Sigmoid colon (tissue), 7 donors: ENCODE results near the gene SGSM2. TPM values are rescaled to one million over a fixed set of nuclear protein-coding genes. Genes with fewer than 3 reads are reported as not detected.

Experiments used
- DNase-seq: peaks from one replicate; pipeline ENCODE4 v3.0.0-alpha.2; 2019
- H3K27ac ChIP-seq, 4 donors: fragments of 200-600 bp; sonication (generic); one replicate each; pipeline ENCODE4 v1.5.1; 2016 to 2019; ENCODE audit warnings: mild to moderate bottlenecking in 1 of 4
- H3K27me3 ChIP-seq, 3 donors: fragments of 200-600 bp; sonication (generic); one replicate each; pipeline ENCODE4 v1.5.1; 2019; ENCODE audit warnings: mild to moderate bottlenecking in 1 of 3
- H3K36me3 ChIP-seq, 4 donors: fragments of 200-600 bp; sonication (generic); one replicate each; pipeline ENCODE4 v1.5.1; 2016 to 2019
- H3K4me1 ChIP-seq, 4 donors: fragments of 200-600 bp; sonication (generic); one replicate each; pipeline ENCODE4 v1.5.1; 2017 to 2019
- H3K4me3 ChIP-seq, 4 donors: fragments of 200-600 bp; sonication (generic); one replicate each; pipeline ENCODE4 v1.5.1; 2017 to 2019; ENCODE audit warnings: mild to moderate bottlenecking in 2 of 4, moderate library complexity in 1 of 4
- H3K9me3 ChIP-seq, 4 donors: fragments of 200-600 bp in 3 of 4; sonication (generic) in 3 of 4; one replicate each; pipeline versions ENCODE4 v1.5.1 to v1.6.1; 2013 to 2019
- CTCF ChIP-seq, 4 experiments: fragments of 450-650 bp in 3 of 4; fragments of 200-600 bp in 1 of 4; IDR thresholded peaks; one replicate each; pipeline ENCODE4 v1.5.1; 2016 to 2019; ENCODE audit warnings: antibody characterized with exemption in 4 of 4, mild to moderate bottlenecking in 3 of 4, moderate library complexity in 2 of 4
- EP300 ChIP-seq, 4 donors: sonication (generic); formaldehyde crosslinking; IDR thresholded peaks; one replicate each; pipeline ENCODE4 v1.6.1; 2017; ENCODE audit warnings: antibody characterized with exemption in 4 of 4
- POLR2A ChIP-seq, 2 donors: fragments of 450-650 bp; IDR thresholded peaks; one replicate each; pipeline ENCODE4 v1.6.1; 2016; ENCODE audit warnings: antibody characterized with exemption in 2 of 2, mild to moderate bottlenecking in 2 of 2, moderate library complexity in 2 of 2
- POLR2AphosphoS5 ChIP-seq, 4 donors: sonication (generic); formaldehyde crosslinking; IDR thresholded peaks; one replicate each; pipeline ENCODE4 v1.6.1; 2017; ENCODE audit warnings: antibody characterized with exemption in 4 of 4
- WGBS, 2 donors: extraction: QIAGEN DNeasy Blood & Tissue Kit; methylation state at CpG; one replicate each; pipeline ENCODE4 v1.1.7; 2013; 5-methylcytosine and 5-hydroxymethylcytosine counted together
- intact Hi-C: fragments of 100-400 bp; cut with DNase I; formaldehyde crosslinking; loops from one replicate; pipeline ENCODE4 v1.15.1; 2023
- polyA plus RNA-seq, 3 donors: library from polyadenylated mRNA; stranded (reverse); fragments of 200-250 nt; gene quantifications; one replicate each; pipeline ENCODE4 v1.2.3, GENCODE V29; 2013
- total RNA-seq, 4 donors: library from RNA; depleted of rRNA; stranded (reverse); fragments of >200 nt; gene quantifications; one replicate each; pipeline ENCODE4 v1.1.0, GENCODE V29; 2016
- donor health status: healthy with polysubstance abuse.
- donor health status: Bipolar disorder and iron deficiency.
- donor health status: healthy.

The SGSM2 gene
- total and polyA plus RNA-seq, 7 donors = 6.2 to 79.8 (median 43.9) TPM

DNA sequence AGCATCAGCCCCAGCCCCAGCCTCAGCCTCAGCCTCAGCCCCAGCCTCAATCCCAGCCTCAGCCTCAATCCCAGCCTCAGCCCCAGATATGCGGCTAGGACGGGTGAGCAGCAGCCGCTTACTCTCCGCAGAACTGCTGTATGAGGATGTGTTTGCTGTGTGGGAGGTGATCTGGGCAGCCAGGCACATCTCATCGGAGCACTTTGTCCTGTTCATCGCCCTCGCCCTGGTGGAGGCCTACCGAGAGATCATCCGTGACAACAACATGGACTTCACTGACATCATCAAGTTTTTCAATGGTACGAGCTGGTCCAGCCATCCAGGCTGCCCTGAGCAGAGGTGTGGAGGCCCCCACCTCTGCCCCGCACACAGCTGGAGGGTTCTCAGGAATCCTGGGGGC is 41.6 kb downstream of the SGSM2 start:
- peaks cover 0 to 15% (median 14%) of the 10 kb centered on the region in 4 donors for H3K4me1 ChIP-seq
- WGBS, 2 donors = 93 to 94% methylated on average over 11 of the region's 11 CpGs
- H3K36me3 ChIP-seq = peaks cover 12 to 76% (median 28%) of the 10 kb centered on the region in 4 donors
- H3K9me3 ChIP-seq = no peaks in the 10 kb centered on the region
- H3K27ac ChIP-seq = no peak overlapping the region
- TF ChIP-seq CTCF (IDR thresholded peaks at IDR 0.05) = no peak
- TF ChIP-seq POLR2AphosphoS5 (IDR thresholded peaks at IDR 0.05) = no peak
- TF ChIP-seq EP300 (IDR thresholded peaks at IDR 0.05) = no peak
- TF ChIP-seq POLR2A (IDR thresholded peaks at IDR 0.05) = no peak
- H3K4me3 ChIP-seq = no peak overlapping the region
- intact Hi-C loops = no loop called here
- no peak for DNase-seq
- no peaks in the 10 kb centered on the region for H3K27me3 ChIP-seq

DNA sequence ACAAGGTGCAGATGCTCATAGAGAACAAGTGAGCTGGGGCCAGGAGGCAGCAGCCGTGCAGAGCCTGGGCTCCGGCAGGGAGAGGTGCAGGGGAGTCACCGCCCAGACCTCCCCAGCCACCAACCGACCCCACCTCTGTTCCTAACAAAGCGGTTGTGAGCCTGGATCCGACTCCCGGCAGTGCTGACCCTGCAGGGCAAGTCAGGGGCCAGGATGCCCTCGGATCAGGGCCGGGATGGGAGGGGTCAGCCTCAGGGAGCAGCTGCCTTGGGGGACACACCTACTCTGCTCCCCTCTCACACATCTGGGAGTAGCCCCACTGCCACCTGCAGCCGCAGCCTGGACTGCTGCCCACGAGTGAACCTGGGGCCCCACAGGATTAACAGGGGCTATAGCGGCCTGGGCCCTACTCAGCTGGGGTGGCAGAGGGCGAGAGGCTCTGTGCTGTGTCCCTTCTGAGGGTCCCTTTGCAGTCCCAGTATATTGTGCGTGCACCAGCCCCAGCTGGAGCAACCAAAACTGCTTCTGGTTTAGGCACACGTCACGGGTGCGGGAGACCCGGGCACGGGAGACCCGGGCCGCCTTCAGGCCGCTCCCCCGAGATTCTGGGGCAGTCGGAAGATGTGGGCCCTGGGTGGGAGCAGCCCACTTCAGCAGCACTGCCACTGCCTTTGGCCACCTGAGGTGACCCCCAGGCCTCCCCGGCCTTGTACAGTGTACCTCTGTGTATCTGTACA is 42.4 kb downstream of the SGSM2 start:
- intact Hi-C loops = no loop called here
- DNase-seq = no peak
- peaks cover 12 to 71% (median 28%) of the 10 kb centered on the region in 4 donors for H3K36me3 ChIP-seq

GRCh38 chr17:2380226-2380922 is 43.1 kb downstream of the SGSM2 start:
- Histone ChIP-seq H3K9me3 (no peaks in the 10 kb centered on the region), H3K27ac (peak overlapping the region in 1 of 4 donors; percentile 7), H3K4me3 (no peak overlapping the region), H3K27me3 (no peaks in the 10 kb centered on the region), H3K4me1 (peaks cover 0 to 23% (median 20%) of the 10 kb centered on the region in 4 donors), H3K36me3 (peaks cover 12 to 71% (median 27%) of the 10 kb centered on the region in 4 donors)
- intact Hi-C loops = no loop called here
- no peak for DNase-seq
- TF ChIP-seq CTCF (IDR thresholded peaks at IDR 0.05) = no peak
- TF ChIP-seq POLR2A (IDR thresholded peaks at IDR 0.05) = no peak
- no peak for TF ChIP-seq EP300 (IDR thresholded peaks at IDR 0.05)
- TF ChIP-seq POLR2AphosphoS5 (IDR thresholded peaks at IDR 0.05) = no peak
- WGBS, 2 donors = 87 to 89% methylated on average over 16 of the region's 16 CpGs

More for the DNA sequence above, 42.4 kb downstream of the SGSM2 start:
- Histone ChIP-seq H3K4me1 (peaks cover 0 to 16% (median 15%) of the 10 kb centered on the region in 4 donors), H3K4me3 (no peak overlapping the region), H3K9me3 (no peaks in the 10 kb centered on the region), H3K27ac (peak overlapping the region in 1 of 4 donors; percentile 7), H3K27me3 (no peaks in the 10 kb centered on the region)
- TF ChIP-seq CTCF (IDR thresholded peaks at IDR 0.05) = no peak
- no peak for TF ChIP-seq POLR2A (IDR thresholded peaks at IDR 0.05)
- TF ChIP-seq POLR2AphosphoS5 (IDR thresholded peaks at IDR 0.05) = no peak
- no peak for TF ChIP-seq EP300 (IDR thresholded peaks at IDR 0.05)
- 89 to 91% methylated on average over 25 of the region's 25 CpGs for WGBS, 2 donors

- TF ChIP-seq CTCF (IDR thresholded peaks at IDR 0.05) = no peak
- Histone ChIP-seq H3K36me3 (peaks cover 7 to 71% (median 25%) of the 10 kb centered on the region in 4 donors), H3K4me1 (peaks cover 0 to 29% (median 22%) of the 10 kb centered on the region in 4 donors), H3K4me3 (no peak overlapping the region), H3K27ac (no peak overlapping the region), H3K9me3 (no peaks in the 10 kb centered on the region), H3K27me3 (no peaks in the 10 kb centered on the region)
- no peak for DNase-seq
- WGBS, 2 donors = 81 to 88% methylated on average over 15 of the region's 15 CpGs
- intact Hi-C loops = no loop called here
Observed at GRCh38 chr17:2380950-2381649, 43.8 kb downstream of the SGSM2 start.
